T-cell (primary cell): ENCODE data around the gene ALOXE3. TPM values are rescaled to one million over a fixed set of nuclear protein-coding genes. Genes with fewer than 3 reads are reported as not detected.

Experiments used
- ATAC-seq, 4 experiments: fragments of 200-7000 bp in 3 of 4; fragments of 150-1000 bp in 1 of 4; cut with Tn5 transposase; replicated peaks in 1 of 4; 1 replicate in 3 of 4; 2 replicates in 1 of 4; pipeline ENCODE4 v1.10.0; 2021; ENCODE audit warnings: moderate library complexity in 3 of 4, mild to moderate bottlenecking in 2 of 4, moderate number of reproducible peaks in 1 of 4
- CTCF ChIA-PET, 2 donors: fragments of 300-600 bp; sonication (Branson Sonifier 250); formaldehyde crosslinking; loops; one replicate each; lab custom pipeline; 2022; ENCODE audit warnings: antibody characterized with exemption in 2 of 2; lab: Charles Lee
- POLR2A ChIA-PET, 2 donors: fragments of 300-600 bp; sonication (Branson Sonifier 250); formaldehyde crosslinking; loops; one replicate each; lab custom pipeline; 2022; ENCODE audit warnings: antibody characterized with exemption in 2 of 2; lab: Charles Lee
- DNase-seq, 35 experiments: peaks; one replicate each; pipeline versions ENCODE4 v3.0.0 to v3.0.0-alpha.2; 2013 to 2023
- H3K27ac ChIP-seq: one replicate; pipeline ENCODE4 v1.5.1; 2013; ENCODE audit warnings: low read length
- H3K27me3 ChIP-seq, 2 experiments: replicated peaks in 1 of 2; 1 replicate in 1 of 2; 2 replicates in 1 of 2; pipeline versions ENCODE4 v1.6.1 to v1.7.0; 2013; ENCODE audit warnings: low read length in 1 of 2, mixed read lengths in 1 of 2; ENCODE audit not compliant: control insufficient read depth in 2 of 2, insufficient read depth in 2 of 2; ENCODE audit errors: extremely low read depth in 1 of 2
- H3K36me3 ChIP-seq, 2 donors: 1 replicate in 1 of 2; 2 replicates in 1 of 2; pipeline versions ENCODE4 v1.6.1 to v1.7.0; 2013; ENCODE audit warnings: low read length in 1 of 2; ENCODE audit not compliant: control insufficient read depth in 2 of 2, insufficient read depth in 1 of 2; ENCODE audit errors: extremely low read depth in 1 of 2
- H3K4me1 ChIP-seq, 2 experiments: 1 replicate in 1 of 2; 2 replicates in 1 of 2; pipeline versions ENCODE4 v1.6.1 to v1.7.0; 2013; ENCODE audit warnings: low read length in 2 of 2, mixed read lengths in 1 of 2; ENCODE audit not compliant: insufficient read depth in 2 of 2, control insufficient read depth in 1 of 2; ENCODE audit errors: extremely low read depth in 1 of 2
- H3K4me3 ChIP-seq, 2 donors: 1 replicate in 1 of 2; 2 replicates in 1 of 2; pipeline versions ENCODE4 v1.5.1 to v1.7.0; 2013; ENCODE audit warnings: mild to moderate bottlenecking in 2 of 2, low read length in 1 of 2, moderate library complexity in 1 of 2; ENCODE audit not compliant: control insufficient read depth in 1 of 2; ENCODE audit errors: extremely low read depth in 1 of 2
- H3K9me3 ChIP-seq: 2 replicates; pipeline ENCODE4 v1.7.0; 2013
- H3K27ac Mint-ChIP-seq, 2 donors: one replicate each; pipeline ENCODE4 v1.8.0; 2020 to 2021; ENCODE audit warnings: mild to moderate bottlenecking in 2 of 2, mixed read lengths in 2 of 2
- H3K27me3 Mint-ChIP-seq, 2 donors: one replicate each; pipeline ENCODE4 v1.8.0; 2021 to 2022; ENCODE audit warnings: mixed read lengths in 2 of 2
- H3K36me3 Mint-ChIP-seq: one replicate; pipeline ENCODE4 v1.8.0; 2021; ENCODE audit warnings: mixed read lengths
- H3K4me1 Mint-ChIP-seq, 3 donors: one replicate each; pipeline ENCODE4 v1.8.0; 2020 to 2022; ENCODE audit warnings: mixed read lengths in 3 of 3, mild to moderate bottlenecking in 1 of 3
- H3K4me3 Mint-ChIP-seq, 3 donors: one replicate each; pipeline ENCODE4 v1.8.0; 2020 to 2022; ENCODE audit warnings: mild to moderate bottlenecking in 3 of 3, mixed read lengths in 3 of 3, moderate library complexity in 3 of 3
- H3K9me3 Mint-ChIP-seq, 3 donors: one replicate each; pipeline ENCODE4 v1.8.0; 2020 to 2022; ENCODE audit warnings: mixed read lengths in 3 of 3
- WGBS: methylation state at CpG from one replicate; pipeline ENCODE4 v1.1.5; 2013; ENCODE audit warnings: missing lambda C conversion rate; ENCODE audit not compliant: insufficient coverage; 5-methylcytosine and 5-hydroxymethylcytosine counted together
- total RNA-seq, 35 experiments: library from RNA in 6 of 35; stranded (reverse) in 6 of 35; fragments of 120-200 nt in 1 of 35; gene quantifications; one replicate each; pipeline versions ENCODE4 v1.2.1 to v1.2.4 and lab custom pipeline; 2013 to 2026

Gene ALOXE3
- total RNA-seq, 5 donors from 2014 or later (not counting 1 experiment from before 2014, with no cell fraction given) = 0.13 to 1.2 (median 0.19) TPM; not detected in 1

GRCh38 chr17:8059131-8059530 is 59.2 kb downstream of the ALOXE3 start:
- Mint-ChIP-seq H3K36me3 (no peaks in the 10 kb centered on the region), H3K4me1 (peaks cover 0 to 24% (median 6%) of the 10 kb centered on the region in 3 donors), H3K9me3 (no peaks in the 10 kb centered on the region), H3K27me3 (peaks cover 42 to 64% of the 10 kb centered on the region in 2 donors), H3K27ac (no peak overlapping the region), H3K4me3 (no peak overlapping the region)
- CTCF ChIA-PET = interaction anchor here (0.6 to 1.8 kb wide), 4 partner anchors 51 to 927 kb away, joined by 4 to 10 read pairs (median 8); partner anchors contain the start of gene ALOXE3 (in 1 of the 2)
- Histone ChIP-seq H3K4me3 (no peak overlapping the region), H3K27ac (no peak overlapping the region), H3K27me3 (peaks cover 2 to 26% of the 10 kb centered on the region in 2 experiments), H3K36me3 (no peaks in the 10 kb centered on the region), H3K9me3 (no peaks in the 10 kb centered on the region), H3K4me1 (peaks cover 0 to 13% of the 10 kb centered on the region in 2 experiments)
- ATAC-seq (no peak), DNase-seq (no peak)
- WGBS = 3% methylated on average over 7 of the region's 7 CpGs
- POLR2A ChIA-PET = interaction anchor here in 1 of 2 donors (0.6 kb wide), 1 partner anchor 107 kb away, joined by 6 read pairs; no protein-coding TSS in a partner anchor

GRCh38 chr17:8057691-8058114 is 60.6 kb downstream of the ALOXE3 start:
- H3K4me3 Mint-ChIP-seq = no peak overlapping the region
- no peaks in the 10 kb centered on the region for H3K36me3 Mint-ChIP-seq

GRCh38 chr17:8056976-8057625 is 61.2 kb downstream of the ALOXE3 start:
- Mint-ChIP-seq H3K9me3 (no peaks in the 10 kb centered on the region), H3K36me3 (no peaks in the 10 kb centered on the region), H3K4me3 (no peak overlapping the region), H3K27me3 (peaks cover 28 to 47% of the 10 kb centered on the region in 2 donors), H3K4me1 (peaks cover 0 to 24% (median 6%) of the 10 kb centered on the region in 3 donors), H3K27ac (peak overlapping the region in 1 of 2 donors; percentile 56)
- ChIA-PET POLR2A (interaction anchor here in 1 of 2 donors (0.6 kb wide), 2 partner anchors 244 to 327 kb away, joined by 4 to 5 read pairs; no protein-coding TSS in a partner anchor), CTCF (interaction anchor here (0.6 to 1.5 kb wide), 14 partner anchors 22 to 611 kb away, joined by 3 to 7 read pairs (median 4); no protein-coding TSS in a partner anchor)
- ATAC-seq (no peak), DNase-seq (no peak)
- Histone ChIP-seq H3K27ac (no peak overlapping the region), H3K36me3 (no peaks in the 10 kb centered on the region), H3K4me3 (no peak overlapping the region), H3K9me3 (no peaks in the 10 kb centered on the region), H3K4me1 (peaks cover 0 to 13% of the 10 kb centered on the region in 2 experiments), H3K27me3 (peaks cover 2 to 16% of the 10 kb centered on the region in 2 experiments)
- 85% methylated on average over 9 of the region's 17 CpGs for WGBS

More at GRCh38 chr17:8057691-8058114, 60.6 kb downstream of the ALOXE3 start:
- ChIA-PET CTCF (interaction anchor here (0.6 to 1.5 kb wide), 12 partner anchors 22 to 612 kb away, joined by 3 to 7 read pairs (median 4); no protein-coding TSS in a partner anchor), POLR2A (interaction anchor here in 1 of 2 donors (0.6 kb wide), 1 partner anchor 145 kb away, joined by 3 read pairs; no protein-coding TSS in a partner anchor)
- peaks cover 32 to 53% of the 10 kb centered on the region in 2 donors for H3K27me3 Mint-ChIP-seq
- no peaks in the 10 kb centered on the region for H3K36me3 ChIP-seq
- H3K9me3 Mint-ChIP-seq = no peaks in the 10 kb centered on the region
- H3K27ac Mint-ChIP-seq = no peak overlapping the region
- peaks cover 0 to 13% of the 10 kb centered on the region in 2 experiments for H3K4me1 ChIP-seq
- WGBS = 19% methylated on average over 13 of the region's 14 CpGs
- H3K4me3 ChIP-seq = no peak overlapping the region
- H3K27ac ChIP-seq = no peak overlapping the region
- ATAC-seq (peak; percentile 81 to 89 (median 86)), DNase-seq (peak in 32 of 35 experiments; percentile 17 to 80 (median 34))
- H3K27me3 ChIP-seq = peaks cover 2 to 17% of the 10 kb centered on the region in 2 experiments
- H3K9me3 ChIP-seq = no peaks in the 10 kb centered on the region
- H3K4me1 Mint-ChIP-seq = peaks cover 0 to 24% (median 6%) of the 10 kb centered on the region in 3 donors

- H3K4me1 ChIP-seq = peaks cover 0 to 13% of the 10 kb centered on the region in 2 experiments
- Mint-ChIP-seq H3K27me3 (peaks cover 22 to 41% of the 10 kb centered on the region in 2 donors), H3K4me3 (no peak overlapping the region), H3K27ac (no peak overlapping the region), H3K36me3 (no peaks in the 10 kb centered on the region), H3K9me3 (no peaks in the 10 kb centered on the region), H3K4me1 (peaks cover 0 to 24% (median 6%) of the 10 kb centered on the region in 3 donors)
- ChIA-PET POLR2A (interaction anchor here (0.6 kb wide), 3 partner anchors 244 to 1086 kb away, joined by 3 to 5 read pairs (median 4); no protein-coding TSS in a partner anchor), CTCF (interaction anchor here (0.6 to 1.5 kb wide), 8 partner anchors 23 to 312 kb away, joined by 3 to 6 read pairs (median 3); no protein-coding TSS in a partner anchor)
- H3K27me3 ChIP-seq = peaks cover 2 to 16% of the 10 kb centered on the region in 2 experiments
- H3K4me3 ChIP-seq = no peak overlapping the region
- H3K9me3 ChIP-seq = no peaks in the 10 kb centered on the region
- 58% methylated on average over 6 of the region's 14 CpGs for WGBS
- DNase-seq = peak in 2 of 35 experiments; percentile 12 to 30
- no peak for ATAC-seq
- H3K27ac ChIP-seq = no peak overlapping the region
- no peaks in the 10 kb centered on the region for H3K36me3 ChIP-seq
Observed at GRCh38 chr17:8056232-8056975, 61.9 kb downstream of the ALOXE3 start.

GRCh38 chr17:8055851-8056231 is 62.5 kb downstream of the ALOXE3 start:
- no peaks in the 10 kb centered on the region for H3K36me3 ChIP-seq
- Mint-ChIP-seq H3K27me3 (peaks cover 16 to 36% of the 10 kb centered on the region in 2 donors), H3K9me3 (no peaks in the 10 kb centered on the region), H3K36me3 (no peaks in the 10 kb centered on the region), H3K27ac (no peak overlapping the region), H3K4me3 (no peak overlapping the region), H3K4me1 (peaks cover 0 to 24% (median 6%) of the 10 kb centered on the region in 3 donors)
- H3K27ac ChIP-seq = no peak overlapping the region
- H3K4me1 ChIP-seq = peaks cover 0 to 13% of the 10 kb centered on the region in 2 experiments
- WGBS = 93% methylated on average over 2 of the region's 3 CpGs
- ChIA-PET CTCF (interaction anchor here in 1 of 2 donors (1.2 kb wide), 1 partner anchor 66 kb away, joined by 3 read pairs; no protein-coding TSS in a partner anchor), POLR2A (interaction anchor here in 1 of 2 donors (0.6 kb wide), 1 partner anchor 1085 kb away, joined by 3 read pairs; no protein-coding TSS in a partner anchor)
- no peak overlapping the region for H3K4me3 ChIP-seq
- DNase-seq (no peak), ATAC-seq (no peak)
- H3K27me3 ChIP-seq = peaks cover 0 to 16% of the 10 kb centered on the region in 2 experiments
- no peaks in the 10 kb centered on the region for H3K9me3 ChIP-seq
